Cardiac fibroblast (primary cell): ENCODE measurements around the gene ARIH2.

ENCODE experiments used
- DNase-seq, 2 donors: peaks; one replicate each; pipeline versions ENCODE4 v3.0.0 to v3.0.0-alpha.2; 2010; ENCODE audit warnings: low read depth in 2 of 2
- H3K4me3 ChIP-seq, 2 donors: replicated peaks in 1 of 2; 1 replicate in 1 of 2; 2 replicates in 1 of 2; pipeline ENCODE4 v1.5.1; 2011; ENCODE audit warnings: low read depth in 2 of 2, low read length in 2 of 2, mild to moderate bottlenecking in 2 of 2, moderate library complexity in 1 of 2
- TF ChIP-seq, protein P1 (sequence below): IDR thresholded peaks from one replicate; pipeline ENCODE4 v1.5.1; 2011; ENCODE audit warnings: low read depth, mild to moderate bottlenecking, low read length, inconsistent platforms

Gene ARIH2

DNA sequence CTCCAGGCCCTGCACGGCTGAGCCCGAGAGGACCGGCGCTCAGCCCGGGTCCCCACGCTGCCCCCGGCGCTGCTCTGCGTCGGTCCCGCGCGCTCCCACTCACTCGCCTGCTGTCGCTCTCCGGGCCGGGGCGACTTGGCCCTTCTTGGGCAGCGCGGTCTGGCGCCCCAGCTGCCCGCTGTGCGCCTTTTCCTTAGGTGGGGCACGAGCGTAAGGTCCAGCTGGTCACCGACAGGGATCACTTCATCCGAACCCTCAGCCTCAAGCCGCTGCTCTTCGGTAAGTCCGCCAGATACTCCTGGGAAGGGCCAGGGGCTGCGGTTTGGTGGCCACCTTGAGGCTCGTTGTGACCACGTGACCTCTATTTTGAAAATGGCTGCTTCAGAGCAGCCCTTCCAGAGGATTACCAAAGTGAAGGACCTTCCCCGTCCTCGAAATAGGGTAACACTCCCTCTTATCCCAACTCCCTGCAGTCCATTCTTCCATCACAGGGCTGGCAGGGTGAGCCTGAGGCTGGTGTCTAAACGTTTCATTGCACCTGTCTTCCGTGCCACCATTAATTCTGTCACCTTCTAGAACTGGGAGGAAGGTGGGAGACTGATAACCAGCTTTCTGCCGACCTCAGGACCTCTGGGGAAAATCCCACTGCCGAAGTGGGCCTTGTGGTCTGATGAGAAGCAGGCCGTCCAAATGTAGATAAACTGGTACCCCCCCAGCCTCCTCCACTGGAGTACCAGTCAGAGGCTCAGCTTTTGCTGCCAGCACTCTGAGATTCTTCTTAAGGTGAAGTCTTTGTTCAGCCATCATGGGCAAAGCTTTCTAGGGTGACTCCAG is 72.2 kb downstream of the ARIH2 start:
- TF ChIP-seq, protein P1, sequence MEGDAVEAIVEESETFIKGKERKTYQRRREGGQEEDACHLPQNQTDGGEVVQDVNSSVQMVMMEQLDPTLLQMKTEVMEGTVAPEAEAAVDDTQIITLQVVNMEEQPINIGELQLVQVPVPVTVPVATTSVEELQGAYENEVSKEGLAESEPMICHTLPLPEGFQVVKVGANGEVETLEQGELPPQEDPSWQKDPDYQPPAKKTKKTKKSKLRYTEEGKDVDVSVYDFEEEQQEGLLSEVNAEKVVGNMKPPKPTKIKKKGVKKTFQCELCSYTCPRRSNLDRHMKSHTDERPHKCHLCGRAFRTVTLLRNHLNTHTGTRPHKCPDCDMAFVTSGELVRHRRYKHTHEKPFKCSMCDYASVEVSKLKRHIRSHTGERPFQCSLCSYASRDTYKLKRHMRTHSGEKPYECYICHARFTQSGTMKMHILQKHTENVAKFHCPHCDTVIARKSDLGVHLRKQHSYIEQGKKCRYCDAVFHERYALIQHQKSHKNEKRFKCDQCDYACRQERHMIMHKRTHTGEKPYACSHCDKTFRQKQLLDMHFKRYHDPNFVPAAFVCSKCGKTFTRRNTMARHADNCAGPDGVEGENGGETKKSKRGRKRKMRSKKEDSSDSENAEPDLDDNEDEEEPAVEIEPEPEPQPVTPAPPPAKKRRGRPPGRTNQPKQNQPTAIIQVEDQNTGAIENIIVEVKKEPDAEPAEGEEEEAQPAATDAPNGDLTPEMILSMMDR = no peak
- peak overlapping the region; percentile 68 to 84 for H3K4me3 ChIP-seq
- DNase-seq = peak; percentile 22 to 28

DNA sequence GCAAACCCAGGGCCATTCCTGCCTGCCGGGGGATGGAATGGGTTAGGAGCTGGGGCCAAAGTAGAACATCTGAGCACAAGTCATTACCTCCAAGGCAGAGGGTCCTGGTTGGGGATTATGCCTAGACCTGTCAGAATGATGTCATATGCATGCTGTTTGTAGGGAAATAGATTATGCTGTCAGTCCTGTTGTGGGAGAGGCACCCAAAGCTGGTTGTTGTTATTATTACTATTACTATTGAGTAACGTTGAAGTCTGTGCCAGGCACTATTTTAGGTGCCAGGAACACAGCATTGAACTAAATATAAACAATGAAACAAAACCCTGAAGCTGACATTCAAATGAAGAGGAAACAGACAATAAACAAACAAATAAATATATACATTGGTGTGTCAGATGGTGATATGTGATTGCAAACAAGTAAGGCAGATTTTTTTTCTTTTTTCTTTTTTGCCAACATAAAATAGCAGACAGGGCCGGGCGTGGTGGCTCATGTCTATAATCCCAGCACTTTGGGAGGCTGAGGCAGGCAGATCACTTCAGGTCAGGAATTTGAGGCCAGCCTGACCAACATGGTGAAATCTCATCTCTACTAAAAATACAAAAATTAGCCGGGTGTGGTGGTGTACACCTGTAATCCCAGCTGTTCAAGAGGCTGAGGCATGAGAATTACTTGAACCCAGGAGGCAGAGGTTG is 73.4 kb downstream of the ARIH2 start:
- TF ChIP-seq, protein P1 = no peak
- no peak overlapping the region for H3K4me3 ChIP-seq
- DNase-seq = peak in 1 of 2 donors; percentile 11

DNA sequence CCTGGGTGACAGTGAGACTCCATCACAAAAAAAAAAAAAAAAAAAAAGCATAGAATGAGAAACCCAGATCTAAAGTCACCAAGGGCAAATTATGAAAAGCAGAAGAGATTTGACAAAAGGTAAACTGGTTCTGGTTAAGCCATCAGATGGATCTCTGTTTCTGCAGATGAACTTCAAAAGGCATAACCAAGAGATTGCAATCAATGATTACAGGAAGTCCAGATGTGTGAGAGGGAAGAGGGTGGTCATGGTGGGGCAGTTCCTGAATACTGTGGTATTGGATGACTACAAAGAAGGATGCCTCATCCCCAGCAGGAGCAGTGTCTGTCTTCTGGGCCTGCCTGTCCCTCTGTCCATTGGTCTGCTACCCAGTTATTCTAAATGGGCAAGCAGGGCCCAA is 75.2 kb downstream of the ARIH2 start:
- TF ChIP-seq, protein P1 = no peak
- H3K4me3 ChIP-seq = no peak overlapping the region
- no peak for DNase-seq

DNA sequence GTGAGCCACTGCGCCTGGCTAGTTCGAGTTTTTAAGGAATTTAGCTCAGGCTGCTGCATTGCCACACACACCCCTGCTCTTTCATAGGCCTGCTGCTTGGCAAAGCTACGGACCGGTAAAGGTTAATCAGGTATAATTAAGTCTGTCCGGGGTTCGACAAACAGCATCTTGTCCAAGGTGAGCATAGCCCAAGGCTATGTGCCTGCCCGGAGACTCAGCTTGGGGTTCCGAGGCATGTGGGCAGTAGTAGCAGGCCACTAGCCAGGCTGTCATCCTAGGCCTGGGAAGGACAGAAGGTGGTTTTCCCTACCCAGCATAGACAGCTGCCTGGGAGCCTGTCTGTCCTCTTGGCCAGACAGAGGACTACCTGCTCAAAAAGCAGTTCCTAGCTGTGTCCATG is 78.0 kb downstream of the ARIH2 start:
- no peak overlapping the region for H3K4me3 ChIP-seq
- TF ChIP-seq, protein P1 = no peak
- no peak for DNase-seq

DNA sequence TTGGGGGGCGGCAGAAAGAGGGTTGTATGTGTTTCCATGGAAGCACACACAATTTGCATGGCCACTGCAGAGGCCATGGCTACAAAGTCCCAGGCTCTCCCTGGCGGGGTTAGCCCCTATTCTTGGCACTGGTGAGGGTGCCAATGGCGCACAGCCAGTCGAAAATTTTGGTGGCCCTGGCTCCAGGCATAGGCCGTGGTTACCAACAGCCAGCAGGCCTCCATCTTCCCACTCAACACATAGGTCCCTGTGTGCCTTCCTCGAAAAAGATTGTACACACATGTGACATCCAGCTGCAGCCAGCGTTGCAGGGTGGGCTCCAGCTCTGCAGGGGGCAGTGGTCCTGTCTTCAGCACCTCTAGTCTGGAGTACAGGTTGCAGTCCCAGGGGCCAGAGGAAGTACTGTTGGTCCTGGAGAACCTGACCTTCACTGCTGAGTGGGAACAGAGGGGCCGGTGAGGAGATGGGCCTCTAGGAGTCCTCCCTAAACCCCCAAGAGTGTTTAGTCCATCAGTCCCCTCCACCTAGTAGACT is 78.5 kb downstream of the ARIH2 start:
- TF ChIP-seq, protein P1 = no peak
- no peak for DNase-seq
- H3K4me3 ChIP-seq = no peak overlapping the region

DNA sequence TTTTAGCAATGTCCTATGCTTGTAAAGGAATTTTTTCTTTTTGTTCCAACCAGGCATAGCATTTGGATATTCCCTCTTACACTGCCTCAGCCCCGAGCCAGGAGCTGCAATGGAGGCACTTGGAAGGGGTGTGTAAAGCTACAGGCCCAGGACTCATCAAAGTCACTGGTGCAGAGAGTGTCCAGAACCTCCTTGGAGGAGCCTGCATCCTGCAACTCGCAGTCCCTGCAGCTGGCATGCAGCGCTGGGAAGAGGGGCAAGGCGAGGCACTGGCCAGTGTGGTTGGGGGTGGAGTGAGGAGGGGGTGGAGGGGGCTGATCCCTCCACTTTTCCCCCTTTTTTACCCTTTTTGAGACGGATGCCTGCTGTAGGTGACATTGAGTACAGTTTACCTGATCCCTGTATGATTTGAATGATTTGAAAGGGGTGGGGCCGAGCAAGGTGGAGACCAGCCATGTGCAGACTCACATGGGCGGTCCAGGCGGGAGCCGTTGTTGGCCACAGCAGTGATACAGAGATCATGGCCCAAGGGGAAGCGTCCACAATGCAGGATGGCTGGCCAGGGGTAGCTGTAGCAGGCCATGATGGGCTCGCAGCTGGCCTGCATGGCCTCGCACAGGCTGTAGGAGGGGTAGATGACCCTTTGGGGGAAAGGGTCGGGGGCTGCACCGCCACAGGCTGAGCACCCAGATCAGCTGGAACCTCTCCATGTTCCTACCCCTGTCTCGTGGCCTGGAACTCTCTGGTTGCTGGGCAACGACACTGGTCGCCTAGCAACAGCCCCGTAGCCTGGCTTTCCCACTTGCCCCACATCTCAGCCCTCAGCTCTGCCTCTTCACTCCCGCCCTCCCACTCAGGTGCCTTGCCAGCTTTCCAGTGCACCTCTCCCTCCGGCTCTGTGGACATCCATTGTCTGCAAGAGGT is 79.3 kb downstream of the ARIH2 start:
- TF ChIP-seq, protein P1 = no peak
- no peak for DNase-seq
- no peak overlapping the region for H3K4me3 ChIP-seq
